Globus pallidus (tissue), 1 donor: ENCODE measurements around the gene LRP1B.
A peak's percentile ranks its signal among the peaks of the same experiment; 100 is the strongest.

Experiments
- DNase-seq: peaks from one replicate; pipeline ENCODE4 v3.0.0-alpha.2; 2015; ENCODE audit warnings: low spot score

The LRP1B gene

GRCh38 chr2:141513853-141514252 is 617.0 kb downstream of the LRP1B start:
- no peak for DNase-seq

GRCh38 chr2:141508806-141509595 is 621.8 kb downstream of the LRP1B start:
- DNase-seq: peak; percentile 82

- no peak for DNase-seq
Measured at GRCh38 chr2:141508086-141508752, 622.6 kb downstream of the LRP1B start.

GRCh38 chr2:141506135-141506534 is 624.7 kb downstream of the LRP1B start:
- DNase-seq: no peak

GRCh38 chr2:141501752-141502151 is 629.1 kb downstream of the LRP1B start:
- no peak for DNase-seq

- DNase-seq: no peak
Measured at GRCh38 chr2:141499123-141499522, 631.7 kb downstream of the LRP1B start.

GRCh38 chr2:141498561-141498960 is 632.3 kb downstream of the LRP1B start:
- no peak for DNase-seq

- DNase-seq: no peak
Measured at GRCh38 chr2:141497272-141497671, 633.5 kb downstream of the LRP1B start.

GRCh38 chr2:141496810-141497209 is 634.0 kb downstream of the LRP1B start:
- DNase-seq: no peak

GRCh38 chr2:141493936-141494335 is 636.9 kb downstream of the LRP1B start:
- DNase-seq: no peak

GRCh38 chr2:141492816-141493215 is 638.0 kb downstream of the LRP1B start:
- DNase-seq: no peak

GRCh38 chr2:141490886-141491285 is 639.9 kb downstream of the LRP1B start:
- peak; percentile 68 for DNase-seq

- DNase-seq: no peak
Measured at GRCh38 chr2:141482697-141483096, 648.1 kb downstream of the LRP1B start.

GRCh38 chr2:141475801-141476200 is 655.0 kb downstream of the LRP1B start:
- DNase-seq: no peak

GRCh38 chr2:141468761-141469160 is 662.1 kb downstream of the LRP1B start:
- DNase-seq: no peak

- DNase-seq: no peak
Measured at GRCh38 chr2:141467331-141467730, 663.5 kb downstream of the LRP1B start.

- no peak for DNase-seq
Measured at GRCh38 chr2:141464995-141465394, 665.8 kb downstream of the LRP1B start.

- no peak for DNase-seq
Measured at GRCh38 chr2:141458351-141458750, 672.5 kb downstream of the LRP1B start.

GRCh38 chr2:141455877-141456276 is 674.9 kb downstream of the LRP1B start:
- no peak for DNase-seq

- DNase-seq: no peak
Measured at GRCh38 chr2:141455211-141455826, 675.5 kb downstream of the LRP1B start.

GRCh38 chr2:141440072-141440635 is 690.7 kb downstream of the LRP1B start:
- DNase-seq: no peak

GRCh38 chr2:141439524-141439923 is 691.3 kb downstream of the LRP1B start:
- no peak for DNase-seq

- DNase-seq: no peak
Measured at GRCh38 chr2:141438536-141438935, 692.3 kb downstream of the LRP1B start.
